ENCODE measurements around the gene SIGLECL1.
A peak's percentile ranks its signal among the peaks of the same experiment; 100 is the strongest.

SIGLECL1 gene

GRCh38 chr19:51294977-51295375, 44.1 kb downstream of the SIGLECL1 start:
- TF ChIP-seq MAX (IDR thresholded peaks at IDR 0.05; ENCODE audit: low read depth, low read length) (no peak), POLR2A (IDR thresholded peaks at IDR 0.05; ENCODE audit: extremely low read depth, insufficient read length) (no peak), MYC (IDR thresholded peaks at IDR 0.05; ENCODE audit: low read depth, low read length) (no peak), CTCF (IDR thresholded peaks at IDR 0.05; ENCODE audit: low read depth, low read length) (no peak)
- DNase-seq (ENCODE audit: low read depth): no peak
- H3K4me3 ChIP-seq (ENCODE audit: low read depth, low read length): no peak overlapping the region

- DNase-seq (ENCODE audit: low read depth): no peak
- no peak overlapping the region for H3K4me3 ChIP-seq (ENCODE audit: low read depth, low read length)
- TF ChIP-seq MAX (IDR thresholded peaks at IDR 0.05; ENCODE audit: low read depth, low read length): no peak
- no peak for TF ChIP-seq POLR2A (IDR thresholded peaks at IDR 0.05; ENCODE audit: extremely low read depth, insufficient read length)
- TF ChIP-seq MYC (IDR thresholded peaks at IDR 0.05; ENCODE audit: low read depth, low read length): no peak
- no peak for TF ChIP-seq CTCF (IDR thresholded peaks at IDR 0.05; ENCODE audit: low read depth, low read length)
Observed at GRCh38 chr19:51295382-51296126, 44.7 kb downstream of the SIGLECL1 start.

GRCh38 chr19:51296336-51297093, 45.6 kb downstream of the SIGLECL1 start:
- no peak overlapping the region for H3K4me3 ChIP-seq (ENCODE audit: low read depth, low read length)
- TF ChIP-seq MYC (IDR thresholded peaks at IDR 0.05; ENCODE audit: low read depth, low read length) (no peak), MAX (IDR thresholded peaks at IDR 0.05; ENCODE audit: low read depth, low read length) (no peak)
- DNase-seq (ENCODE audit: low read depth): peak; percentile 33

- no peak overlapping the region for H3K4me3 ChIP-seq (ENCODE audit: low read depth, low read length)
- no peak for DNase-seq (ENCODE audit: low read depth)
- TF ChIP-seq CTCF (IDR thresholded peaks at IDR 0.05; ENCODE audit: low read depth, low read length) (no peak), MAX (IDR thresholded peaks at IDR 0.05; ENCODE audit: low read depth, low read length) (no peak), POLR2A (IDR thresholded peaks at IDR 0.05; ENCODE audit: extremely low read depth, insufficient read length) (no peak)
Observed at GRCh38 chr19:51297406-51297805, 46.5 kb downstream of the SIGLECL1 start.

GRCh38 chr19:51301266-51301665, 50.4 kb downstream of the SIGLECL1 start:
- no peak for DNase-seq (ENCODE audit: low read depth)
- H3K4me3 ChIP-seq (ENCODE audit: low read depth, low read length): no peak overlapping the region
- TF ChIP-seq CTCF (IDR thresholded peaks at IDR 0.05; ENCODE audit: low read depth, low read length): no peak
- no peak for TF ChIP-seq MAX (IDR thresholded peaks at IDR 0.05; ENCODE audit: low read depth, low read length)
- no peak for TF ChIP-seq POLR2A (IDR thresholded peaks at IDR 0.05; ENCODE audit: extremely low read depth, insufficient read length)
- no peak for TF ChIP-seq MYC (IDR thresholded peaks at IDR 0.05; ENCODE audit: low read depth, low read length)

GRCh38 chr19:51305479-51305878, 54.6 kb downstream of the SIGLECL1 start:
- TF ChIP-seq CTCF (IDR thresholded peaks at IDR 0.05; ENCODE audit: low read depth, low read length) (no peak), POLR2A (IDR thresholded peaks at IDR 0.05; ENCODE audit: extremely low read depth, insufficient read length) (no peak), MAX (IDR thresholded peaks at IDR 0.05; ENCODE audit: low read depth, low read length) (no peak), MYC (IDR thresholded peaks at IDR 0.05; ENCODE audit: low read depth, low read length) (no peak)
- no peak overlapping the region for H3K4me3 ChIP-seq (ENCODE audit: low read depth, low read length)
- DNase-seq (ENCODE audit: low read depth): no peak
